Measurements from ENCODE around the gene C10orf90.

C10orf90 gene

GRCh38 chr10:126461289-126461940 lies 209.1 kb downstream of the C10orf90 start:
- DNase-seq (ENCODE audit: low spot score), result no peak

- DNase-seq (ENCODE audit: low spot score), result no peak
These were observed 210.5 kb downstream of the C10orf90 start for GRCh38 chr10:126459878-126460481.

GRCh38 chr10:126459032-126459831 lies 211.3 kb downstream of the C10orf90 start:
- no peak for DNase-seq (ENCODE audit: low spot score)

- no peak for DNase-seq (ENCODE audit: low spot score)
These were observed 212.0 kb downstream of the C10orf90 start for GRCh38 chr10:126458466-126458865.

GRCh38 chr10:126456632-126457031 lies 213.9 kb downstream of the C10orf90 start:
- DNase-seq (ENCODE audit: low spot score), result no peak

- no peak for DNase-seq (ENCODE audit: low spot score)
These were observed 214.6 kb downstream of the C10orf90 start for GRCh38 chr10:126455766-126456405.

- no peak for DNase-seq (ENCODE audit: low spot score)
These were observed 215.3 kb downstream of the C10orf90 start for GRCh38 chr10:126455036-126455765.

- DNase-seq (ENCODE audit: low spot score), result no peak
These were observed 216.3 kb downstream of the C10orf90 start for GRCh38 chr10:126454045-126454751.

GRCh38 chr10:126452245-126452644 lies 218.2 kb downstream of the C10orf90 start:
- no peak for DNase-seq (ENCODE audit: low spot score)

- no peak for DNase-seq (ENCODE audit: low spot score)
These were observed 222.4 kb downstream of the C10orf90 start for GRCh38 chr10:126448091-126448490.

GRCh38 chr10:126439942-126440341 lies 230.6 kb downstream of the C10orf90 start:
- peak; percentile 22 for DNase-seq (ENCODE audit: low spot score)

- DNase-seq (ENCODE audit: low spot score), result no peak
These were observed 232.1 kb downstream of the C10orf90 start for GRCh38 chr10:126438407-126438783.

GRCh38 chr10:126437635-126438406 lies 232.7 kb downstream of the C10orf90 start:
- DNase-seq (ENCODE audit: low spot score), result no peak

- DNase-seq (ENCODE audit: low spot score), result no peak
These were observed 236.3 kb downstream of the C10orf90 start for GRCh38 chr10:126434235-126434634.

- no peak for DNase-seq (ENCODE audit: low spot score)
These were observed 237.1 kb downstream of the C10orf90 start for GRCh38 chr10:126433351-126433750.

- DNase-seq (ENCODE audit: low spot score), result no peak
These were observed 238.0 kb downstream of the C10orf90 start for GRCh38 chr10:126432507-126432906.

- DNase-seq (ENCODE audit: low spot score), result no peak
These were observed 238.7 kb downstream of the C10orf90 start for GRCh38 chr10:126431816-126432215.

- no peak for DNase-seq (ENCODE audit: low spot score)
These were observed 240.0 kb downstream of the C10orf90 start for GRCh38 chr10:126430512-126430911.

GRCh38 chr10:126429275-126429674 lies 241.2 kb downstream of the C10orf90 start:
- DNase-seq (ENCODE audit: low spot score), result no peak

- DNase-seq (ENCODE audit: low spot score), result no peak
These were observed 244.9 kb downstream of the C10orf90 start for GRCh38 chr10:126425489-126426065.

Data from COLO829 (cell line).